Endothelial cell (in vitro differentiated cells): Measurements from ENCODE around the gene CDC42BPA. TPM values are rescaled to one million over a fixed set of nuclear protein-coding genes. Genes with fewer than 3 reads are reported as not detected.

ENCODE experiments used
- DNase-seq: peaks from one replicate; pipeline ENCODE4 v3.0.0; 2021; ENCODE audit warnings: low spot score
- H3K27ac Mint-ChIP-seq: one replicate; pipeline ENCODE4 v1.8.0; 2021; ENCODE audit warnings: mixed read lengths, inconsistent platforms; ENCODE audit not compliant: unreplicated experiment
- H3K27me3 Mint-ChIP-seq: one replicate; pipeline ENCODE4 v1.8.0; 2021; ENCODE audit warnings: mild to moderate bottlenecking, moderate library complexity, mixed read lengths, inconsistent platforms; ENCODE audit not compliant: unreplicated experiment
- H3K36me3 Mint-ChIP-seq: one replicate; pipeline ENCODE4 v1.8.0; 2021; ENCODE audit warnings: mild to moderate bottlenecking, low read depth, mixed read lengths, inconsistent platforms; ENCODE audit not compliant: unreplicated experiment
- H3K4me1 Mint-ChIP-seq: one replicate; pipeline ENCODE4 v1.8.0; 2021; ENCODE audit warnings: mild to moderate bottlenecking, mixed read lengths, inconsistent platforms; ENCODE audit not compliant: unreplicated experiment
- H3K4me3 Mint-ChIP-seq: one replicate; pipeline ENCODE4 v1.8.0; 2021; ENCODE audit warnings: mild to moderate bottlenecking, mixed read lengths, inconsistent platforms; ENCODE audit not compliant: unreplicated experiment
- H3K9me3 Mint-ChIP-seq: one replicate; pipeline ENCODE4 v1.8.0; 2021; ENCODE audit warnings: mixed read lengths, inconsistent platforms; ENCODE audit not compliant: unreplicated experiment
- total RNA-seq: library from RNA; stranded (reverse); fragmentation: NEBNext Ultra II Directional; extraction: Animal tissue kit (Norgen Biotek cat#: 25700); gene quantifications from one replicate; pipeline ENCODE4 v1.2.1, GENCODE V29; 2021; ENCODE audit not compliant: unreplicated experiment
- TF ChIP-seq, protein P1 (sequence below): fragments of 200-600 bp; sonication (generic); IDR thresholded peaks from one replicate; pipeline ENCODE4 v1.5.0; 2021; ENCODE audit warnings: antibody characterized with exemption; ENCODE audit not compliant: unreplicated experiment

The CDC42BPA gene
- total RNA-seq, 1 donor from 2014 or later = 41.4 TPM

DNA sequence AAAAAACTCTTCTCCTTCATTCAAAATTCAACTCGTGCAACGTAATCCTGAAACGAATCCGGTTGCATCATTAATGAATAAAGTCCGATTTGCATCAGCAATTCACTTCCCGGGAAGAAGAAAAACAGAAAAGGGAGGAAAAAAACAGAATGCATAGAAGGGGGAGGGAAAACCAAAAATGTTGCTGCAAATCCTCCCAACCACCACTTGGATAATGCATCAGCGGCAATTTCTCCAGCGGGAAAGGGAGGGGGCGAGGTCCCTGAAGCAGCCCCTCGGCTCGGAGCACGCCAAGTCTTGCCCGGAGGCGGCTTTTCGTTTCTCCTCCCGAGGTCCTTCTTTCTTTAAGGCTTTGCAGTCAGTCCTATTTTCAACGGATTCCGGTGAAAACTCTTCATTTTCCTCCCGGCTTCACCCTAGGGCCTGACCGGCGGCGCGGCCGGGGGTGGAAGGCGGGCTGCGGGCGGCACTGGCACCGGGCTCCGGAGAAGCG is 723 bp downstream of the CDC42BPA start:
- H3K27me3 Mint-ChIP-seq = peaks cover 3% of the 10 kb centered on the region
- peak overlapping the region; percentile 85 for H3K27ac Mint-ChIP-seq
- TF ChIP-seq, protein P1, sequence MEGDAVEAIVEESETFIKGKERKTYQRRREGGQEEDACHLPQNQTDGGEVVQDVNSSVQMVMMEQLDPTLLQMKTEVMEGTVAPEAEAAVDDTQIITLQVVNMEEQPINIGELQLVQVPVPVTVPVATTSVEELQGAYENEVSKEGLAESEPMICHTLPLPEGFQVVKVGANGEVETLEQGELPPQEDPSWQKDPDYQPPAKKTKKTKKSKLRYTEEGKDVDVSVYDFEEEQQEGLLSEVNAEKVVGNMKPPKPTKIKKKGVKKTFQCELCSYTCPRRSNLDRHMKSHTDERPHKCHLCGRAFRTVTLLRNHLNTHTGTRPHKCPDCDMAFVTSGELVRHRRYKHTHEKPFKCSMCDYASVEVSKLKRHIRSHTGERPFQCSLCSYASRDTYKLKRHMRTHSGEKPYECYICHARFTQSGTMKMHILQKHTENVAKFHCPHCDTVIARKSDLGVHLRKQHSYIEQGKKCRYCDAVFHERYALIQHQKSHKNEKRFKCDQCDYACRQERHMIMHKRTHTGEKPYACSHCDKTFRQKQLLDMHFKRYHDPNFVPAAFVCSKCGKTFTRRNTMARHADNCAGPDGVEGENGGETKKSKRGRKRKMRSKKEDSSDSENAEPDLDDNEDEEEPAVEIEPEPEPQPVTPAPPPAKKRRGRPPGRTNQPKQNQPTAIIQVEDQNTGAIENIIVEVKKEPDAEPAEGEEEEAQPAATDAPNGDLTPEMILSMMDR = no peak
- peak overlapping the region; percentile 98 for H3K4me3 Mint-ChIP-seq
- H3K9me3 Mint-ChIP-seq = no peaks in the 10 kb centered on the region
- H3K4me1 Mint-ChIP-seq = peaks cover 12% of the 10 kb centered on the region
- H3K36me3 Mint-ChIP-seq = peaks cover 4% of the 10 kb centered on the region
- DNase-seq = peak; percentile 63

DNA sequence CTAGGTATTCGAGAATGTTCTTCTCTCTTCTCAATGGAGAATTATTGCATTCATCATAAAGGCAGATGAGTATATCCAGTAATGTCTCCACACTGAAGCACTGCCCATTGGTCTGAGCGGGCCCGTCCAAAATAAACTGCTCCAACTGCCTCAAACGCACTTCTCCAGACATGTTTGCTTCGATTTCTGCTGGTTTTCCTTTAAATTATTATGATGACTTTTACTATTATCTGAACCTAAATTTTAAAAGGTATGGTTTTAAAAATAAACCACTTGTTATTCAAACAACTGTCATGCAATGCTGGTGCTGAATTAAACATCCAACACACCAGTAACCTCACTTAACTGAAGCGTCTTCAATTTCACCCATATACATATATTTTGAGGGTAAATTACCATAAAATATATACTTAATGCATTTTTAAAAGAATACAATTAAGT is 1.3 kb downstream of the CDC42BPA start:
- Mint-ChIP-seq H3K9me3 (no peaks in the 10 kb centered on the region), H3K4me1 (peaks cover 14% of the 10 kb centered on the region), H3K4me3 (peak overlapping the region; percentile 98), H3K27ac (no peak overlapping the region), H3K36me3 (peaks cover 4% of the 10 kb centered on the region), H3K27me3 (peaks cover 3% of the 10 kb centered on the region)
- no peak for DNase-seq
- TF ChIP-seq, protein P1 = no peak

DNA sequence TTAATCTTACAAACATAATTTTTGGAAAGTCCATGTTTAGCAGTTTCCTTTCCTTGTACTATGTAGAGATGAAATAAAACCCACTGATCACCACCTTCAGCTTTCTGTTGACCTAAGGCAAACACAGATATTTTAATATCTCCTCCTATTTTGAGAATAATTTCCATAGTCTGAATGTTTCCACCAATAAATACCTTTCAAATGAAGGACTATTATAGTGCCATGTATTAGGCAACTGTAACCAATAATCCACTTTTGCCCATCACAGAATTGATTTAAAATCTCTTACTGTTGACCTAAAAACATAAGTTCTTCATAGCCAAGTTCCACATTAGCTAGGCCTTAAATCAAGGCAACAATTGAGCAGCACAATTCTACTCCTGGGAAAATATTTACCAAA is 1.8 kb downstream of the CDC42BPA start:
- Mint-ChIP-seq H3K4me1 (peaks cover 18% of the 10 kb centered on the region), H3K36me3 (peaks cover 4% of the 10 kb centered on the region), H3K4me3 (peak overlapping the region; percentile 98), H3K9me3 (no peaks in the 10 kb centered on the region), H3K27me3 (peaks cover 3% of the 10 kb centered on the region), H3K27ac (peak overlapping the region; percentile 45)
- no peak for DNase-seq
- TF ChIP-seq, protein P1 = no peak

DNA sequence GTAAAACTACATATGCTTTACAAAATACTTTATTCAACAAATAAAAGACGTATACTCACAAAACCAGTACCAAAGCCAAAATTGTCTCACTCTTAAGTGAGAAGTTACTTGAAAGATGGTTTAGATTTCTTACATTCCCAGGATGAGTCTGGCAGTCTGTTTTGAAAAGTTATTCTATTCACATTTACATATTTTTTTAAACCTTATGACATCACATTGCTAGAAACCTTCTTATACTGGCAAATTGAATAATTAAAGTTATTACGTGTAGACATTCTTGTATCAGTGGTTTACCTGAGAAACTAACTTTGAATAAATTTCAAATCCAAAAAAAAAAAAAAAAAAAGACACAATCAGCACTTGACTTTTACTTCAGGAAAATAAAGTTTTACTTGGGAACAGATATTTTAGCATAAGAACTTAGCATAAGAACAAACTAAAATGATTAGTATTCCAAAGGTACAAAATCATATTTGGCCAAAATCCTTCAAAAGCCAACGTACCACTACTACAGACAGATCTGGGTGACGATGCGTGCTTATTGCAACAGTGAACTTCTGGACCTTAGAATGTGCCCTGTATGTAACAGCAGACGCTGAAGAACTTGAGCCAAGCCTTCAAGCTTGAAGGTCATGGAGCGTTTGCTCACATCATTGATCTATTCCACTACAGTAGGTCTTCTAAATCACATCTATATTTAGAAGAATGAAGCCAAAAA is 2.5 kb downstream of the CDC42BPA start:
- no peak for DNase-seq

More for the DNA sequence above, 2.5 kb downstream of the CDC42BPA start:
- Mint-ChIP-seq H3K9me3 (no peaks in the 10 kb centered on the region), H3K27me3 (peaks cover 3% of the 10 kb centered on the region), H3K27ac (peak overlapping the region; percentile 39), H3K4me3 (peak overlapping the region; percentile 98), H3K36me3 (peaks cover 4% of the 10 kb centered on the region), H3K4me1 (peaks cover 20% of the 10 kb centered on the region)
- TF ChIP-seq, protein P1 = no peak
